HepG2 (cell line): ENCODE results near the gene APOC4. TPM values are rescaled to one million over a fixed set of nuclear protein-coding genes. Genes with fewer than 3 reads are reported as not detected.
"Not testable (repeated sequence)": the region's sequence is repeated elsewhere in the genome, so short reads cannot be mapped to it uniquely, and the experiment has no call there.

Experiments used
- ATF7 ChIP-seq, 2 experiments: fragments of 450-650 bp in 1 of 2; sonication (generic) in 1 of 2; formaldehyde crosslinking in 1 of 2; IDR thresholded peaks; 2 replicates each; pipeline versions ENCODE4 v1.4.0 to v1.6.1; 2016 to 2020; ENCODE audit warnings: antibody characterized with exemption in 1 of 2, mild to moderate bottlenecking in 1 of 2, missing genetic modification reagents in 1 of 2
- DNMT1 ChIP-seq: sonication (generic); formaldehyde crosslinking; IDR thresholded peaks from 2 replicates; pipeline ENCODE4 v1.5.1; 2020; ENCODE audit warnings: mild to moderate bottlenecking, missing genetic modification reagents
- DR1 ChIP-seq: sonication (generic); formaldehyde crosslinking; IDR thresholded peaks from 2 replicates; pipeline ENCODE4 v1.8.0; 2021; ENCODE audit warnings: mild to moderate bottlenecking, missing genetic modification reagents, inconsistent platforms
- EEA1 ChIP-seq: sonication (generic); formaldehyde crosslinking; IDR thresholded peaks from 2 replicates; pipeline ENCODE4 v1.5.1; 2020; ENCODE audit warnings: mild to moderate bottlenecking, missing genetic modification reagents, borderline replicate concordance
- GATA4 ChIP-seq: sonication (generic); IDR thresholded peaks from 2 replicates; pipeline ENCODE4 v1.6.1; 2016; ENCODE audit warnings: antibody characterized with exemption, low read depth, borderline replicate concordance
- HNRNPL ChIP-seq: fragments of 200-400 bp; formaldehyde crosslinking; IDR thresholded peaks from 2 replicates; pipeline ENCODE4 v1.6.1; 2017; ENCODE audit warnings: mild to moderate bottlenecking, low read depth, low read length
- MED1 ChIP-seq: sonication (generic); formaldehyde crosslinking; IDR thresholded peaks from 2 replicates; pipeline ENCODE4 v1.4.0; 2020; ENCODE audit warnings: missing genetic modification reagents
- MEF2D ChIP-seq: sonication (generic); formaldehyde crosslinking; IDR thresholded peaks from 2 replicates; pipeline ENCODE4 v1.5.1; 2020; ENCODE audit warnings: mild to moderate bottlenecking, missing genetic modification reagents
- MIER3 ChIP-seq: IDR thresholded peaks from 2 replicates; pipeline ENCODE4 v1.6.1; 2016; ENCODE audit warnings: missing compliant biosample characterization, borderline replicate concordance
- MYC ChIP-seq: sonication (generic); formaldehyde crosslinking; IDR thresholded peaks from 2 replicates; pipeline ENCODE4 v1.9.0; 2021; ENCODE audit warnings: missing genetic modification reagents, borderline replicate concordance
- NONO ChIP-seq, 2 experiments: fragments of 450-650 bp in 1 of 2; sonication (generic) in 1 of 2; formaldehyde crosslinking in 1 of 2; IDR thresholded peaks in 1 of 2; conservative IDR thresholded peaks in 1 of 2; 2 replicates each; pipeline versions ENCODE4 v1.6.1 to v1.8.0; 2017 to 2022; ENCODE audit warnings: mild to moderate bottlenecking in 1 of 2, missing genetic modification reagents in 1 of 2, moderate library complexity in 1 of 2
- THAP11 ChIP-seq: IDR thresholded peaks from 2 replicates; pipeline ENCODE4 v1.6.1; 2016; ENCODE audit warnings: missing biosample characterization, missing genetic modification reagents
- ZNF790 ChIP-seq: sonication (generic); formaldehyde crosslinking; IDR thresholded peaks from 2 replicates; pipeline ENCODE4 v1.8.0; 2022; ENCODE audit warnings: missing genetic modification reagents, mild to moderate bottlenecking, borderline replicate concordance
- polyA plus RNA-seq, 8 experiments: library from polyadenylated mRNA; depleted of rRNA in 3 of 8; stranded (reverse) in 7 of 8; unstranded in 1 of 8; fragments of >200 nt; fragmentation: Illumina TruSeq in 4 of 8; extraction: Trizol in 4 of 8; gene quantifications; 2 replicates each; pipeline versions ENCODE4 v1.2.1 to v1.2.3, GENCODE V29; 2011 to 2016; ENCODE audit warnings: low read depth in 4 of 8, missing spikeins in 1 of 8, mixed read lengths in 1 of 8; ENCODE audit not compliant: insufficient read depth in 1 of 8
- total RNA-seq, 5 experiments: library from RNA; depleted of rRNA; stranded (reverse); fragments of >200 nt; fragmentation: Illumina TruSeq; extraction: Trizol; gene quantifications; 2 replicates each; pipeline ENCODE4 v1.2.3, GENCODE V29; 2016; ENCODE audit warnings: low read depth in 1 of 5
- TF ChIP-seq, protein P1 (sequence below): sonication (generic); formaldehyde crosslinking; IDR thresholded peaks from 2 replicates; pipeline ENCODE4 v1.5.1; 2020; ENCODE audit warnings: mild to moderate bottlenecking, missing genetic modification reagents, moderate library complexity
- TF ChIP-seq, protein P2 (sequence below): sonication (generic); formaldehyde crosslinking; IDR thresholded peaks from 2 replicates; pipeline ENCODE4 v1.4.0; 2020; ENCODE audit warnings: missing genetic modification reagents, borderline replicate concordance
- TF ChIP-seq, protein P3 (sequence below): sonication (generic); formaldehyde crosslinking; IDR thresholded peaks from 2 replicates; pipeline ENCODE4 v1.9.0; 2022; ENCODE audit warnings: missing genetic modification reagents, mild to moderate bottlenecking, borderline replicate concordance
- TF ChIP-seq, protein P4 (sequence below): sonication (generic); formaldehyde crosslinking; IDR thresholded peaks from 2 replicates; pipeline ENCODE4 v1.4.0; 2020; ENCODE audit warnings: missing genetic modification reagents, borderline replicate concordance

The APOC4 gene
- total and polyA plus RNA-seq, 2 of the 13 experiments (the other 11 are each of a cell fraction or from before 2014, with no cell fraction given) = 0.46 TPM; not detected in 1

DNA sequence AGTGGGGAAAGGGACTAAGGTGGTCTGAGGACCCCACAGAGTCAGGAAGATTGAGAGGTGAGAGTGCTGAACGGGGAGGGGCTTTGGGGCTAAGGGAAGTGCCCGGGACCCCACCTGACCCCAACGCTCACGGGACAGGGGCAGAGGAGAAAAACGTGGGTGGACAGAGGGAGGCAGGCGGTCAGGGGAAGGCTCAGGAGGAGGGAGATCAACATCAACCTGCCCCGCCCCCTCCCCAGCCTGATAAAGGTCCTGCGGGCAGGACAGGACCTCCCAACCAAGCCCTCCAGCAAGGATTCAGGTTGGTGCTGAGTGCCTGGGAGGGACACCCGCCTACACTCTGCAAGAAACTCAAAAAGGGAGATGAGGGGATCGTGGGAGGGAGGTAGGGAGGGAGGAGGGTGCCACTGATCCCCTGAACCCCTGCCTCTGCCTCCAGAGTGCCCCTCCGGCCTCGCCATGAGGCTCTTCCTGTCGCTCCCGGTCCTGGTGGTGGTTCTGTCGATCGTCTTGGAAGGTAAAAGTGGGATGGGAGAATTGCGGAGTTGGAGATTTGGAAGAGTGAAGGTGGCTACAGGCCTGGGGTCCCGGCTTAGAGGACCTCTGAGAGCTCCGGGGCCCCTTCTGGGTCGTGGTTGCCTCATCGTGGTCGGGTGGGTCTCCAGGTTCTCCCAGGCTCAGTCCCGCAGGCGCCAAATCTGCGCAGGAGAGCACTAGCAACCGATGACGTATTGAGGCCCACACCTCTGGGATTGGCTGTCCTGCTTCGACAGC, 27.4 kb upstream of the APOC4 start, which contains the start of gene APOC1 (continued):
- TF ChIP-seq, protein P1, sequence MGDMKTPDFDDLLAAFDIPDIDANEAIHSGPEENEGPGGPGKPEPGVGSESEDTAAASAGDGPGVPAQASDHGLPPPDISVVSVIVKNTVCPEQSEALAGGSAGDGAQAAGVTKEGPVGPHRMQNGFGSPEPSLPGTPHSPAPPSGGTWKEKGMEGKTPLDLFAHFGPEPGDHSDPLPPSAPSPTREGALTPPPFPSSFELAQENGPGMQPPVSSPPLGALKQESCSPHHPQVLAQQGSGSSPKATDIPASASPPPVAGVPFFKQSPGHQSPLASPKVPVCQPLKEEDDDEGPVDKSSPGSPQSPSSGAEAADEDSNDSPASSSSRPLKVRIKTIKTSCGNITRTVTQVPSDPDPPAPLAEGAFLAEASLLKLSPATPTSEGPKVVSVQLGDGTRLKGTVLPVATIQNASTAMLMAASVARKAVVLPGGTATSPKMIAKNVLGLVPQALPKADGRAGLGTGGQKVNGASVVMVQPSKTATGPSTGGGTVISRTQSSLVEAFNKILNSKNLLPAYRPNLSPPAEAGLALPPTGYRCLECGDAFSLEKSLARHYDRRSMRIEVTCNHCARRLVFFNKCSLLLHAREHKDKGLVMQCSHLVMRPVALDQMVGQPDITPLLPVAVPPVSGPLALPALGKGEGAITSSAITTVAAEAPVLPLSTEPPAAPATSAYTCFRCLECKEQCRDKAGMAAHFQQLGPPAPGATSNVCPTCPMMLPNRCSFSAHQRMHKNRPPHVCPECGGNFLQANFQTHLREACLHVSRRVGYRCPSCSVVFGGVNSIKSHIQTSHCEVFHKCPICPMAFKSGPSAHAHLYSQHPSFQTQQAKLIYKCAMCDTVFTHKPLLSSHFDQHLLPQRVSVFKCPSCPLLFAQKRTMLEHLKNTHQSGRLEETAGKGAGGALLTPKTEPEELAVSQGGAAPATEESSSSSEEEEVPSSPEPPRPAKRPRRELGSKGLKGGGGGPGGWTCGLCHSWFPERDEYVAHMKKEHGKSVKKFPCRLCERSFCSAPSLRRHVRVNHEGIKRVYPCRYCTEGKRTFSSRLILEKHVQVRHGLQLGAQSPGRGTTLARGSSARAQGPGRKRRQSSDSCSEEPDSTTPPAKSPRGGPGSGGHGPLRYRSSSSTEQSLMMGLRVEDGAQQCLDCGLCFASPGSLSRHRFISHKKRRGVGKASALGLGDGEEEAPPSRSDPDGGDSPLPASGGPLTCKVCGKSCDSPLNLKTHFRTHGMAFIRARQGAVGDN (CRISPR knock-in tag) = peak; percentile 89
- peak; percentile 55; the same call in 1 of the 2 replicates for TF ChIP-seq GATA4
- TF ChIP-seq MEF2D (CRISPR knock-in tag) = peak; percentile 25; the same call in 1 of the 2 replicates
- TF ChIP-seq DNMT1 (CRISPR knock-in tag) = 0 out of 2 replicates have a peak, but pooled peaks have one; percentile 41
- TF ChIP-seq, protein P2, sequence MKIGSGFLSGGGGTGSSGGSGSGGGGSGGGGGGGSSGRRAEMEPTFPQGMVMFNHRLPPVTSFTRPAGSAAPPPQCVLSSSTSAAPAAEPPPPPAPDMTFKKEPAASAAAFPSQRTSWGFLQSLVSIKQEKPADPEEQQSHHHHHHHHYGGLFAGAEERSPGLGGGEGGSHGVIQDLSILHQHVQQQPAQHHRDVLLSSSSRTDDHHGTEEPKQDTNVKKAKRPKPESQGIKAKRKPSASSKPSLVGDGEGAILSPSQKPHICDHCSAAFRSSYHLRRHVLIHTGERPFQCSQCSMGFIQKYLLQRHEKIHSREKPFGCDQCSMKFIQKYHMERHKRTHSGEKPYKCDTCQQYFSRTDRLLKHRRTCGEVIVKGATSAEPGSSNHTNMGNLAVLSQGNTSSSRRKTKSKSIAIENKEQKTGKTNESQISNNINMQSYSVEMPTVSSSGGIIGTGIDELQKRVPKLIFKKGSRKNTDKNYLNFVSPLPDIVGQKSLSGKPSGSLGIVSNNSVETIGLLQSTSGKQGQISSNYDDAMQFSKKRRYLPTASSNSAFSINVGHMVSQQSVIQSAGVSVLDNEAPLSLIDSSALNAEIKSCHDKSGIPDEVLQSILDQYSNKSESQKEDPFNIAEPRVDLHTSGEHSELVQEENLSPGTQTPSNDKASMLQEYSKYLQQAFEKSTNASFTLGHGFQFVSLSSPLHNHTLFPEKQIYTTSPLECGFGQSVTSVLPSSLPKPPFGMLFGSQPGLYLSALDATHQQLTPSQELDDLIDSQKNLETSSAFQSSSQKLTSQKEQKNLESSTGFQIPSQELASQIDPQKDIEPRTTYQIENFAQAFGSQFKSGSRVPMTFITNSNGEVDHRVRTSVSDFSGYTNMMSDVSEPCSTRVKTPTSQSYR (CRISPR knock-in tag) = 0 out of 2 replicates have a peak, but pooled peaks have one; percentile 42
- TF ChIP-seq, protein P3, sequence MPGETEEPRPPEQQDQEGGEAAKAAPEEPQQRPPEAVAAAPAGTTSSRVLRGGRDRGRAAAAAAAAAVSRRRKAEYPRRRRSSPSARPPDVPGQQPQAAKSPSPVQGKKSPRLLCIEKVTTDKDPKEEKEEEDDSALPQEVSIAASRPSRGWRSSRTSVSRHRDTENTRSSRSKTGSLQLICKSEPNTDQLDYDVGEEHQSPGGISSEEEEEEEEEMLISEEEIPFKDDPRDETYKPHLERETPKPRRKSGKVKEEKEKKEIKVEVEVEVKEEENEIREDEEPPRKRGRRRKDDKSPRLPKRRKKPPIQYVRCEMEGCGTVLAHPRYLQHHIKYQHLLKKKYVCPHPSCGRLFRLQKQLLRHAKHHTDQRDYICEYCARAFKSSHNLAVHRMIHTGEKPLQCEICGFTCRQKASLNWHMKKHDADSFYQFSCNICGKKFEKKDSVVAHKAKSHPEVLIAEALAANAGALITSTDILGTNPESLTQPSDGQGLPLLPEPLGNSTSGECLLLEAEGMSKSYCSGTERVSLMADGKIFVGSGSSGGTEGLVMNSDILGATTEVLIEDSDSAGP (CRISPR knock-in tag) = peak; percentile 44; the same call in 1 of the 2 replicates
- peak; percentile 95 for TF ChIP-seq DR1 (CRISPR knock-in tag)
- TF ChIP-seq ZNF790 (CRISPR knock-in tag) = peak; percentile 76; the same call in 1 of the 2 replicates
- TF ChIP-seq, protein P4, sequence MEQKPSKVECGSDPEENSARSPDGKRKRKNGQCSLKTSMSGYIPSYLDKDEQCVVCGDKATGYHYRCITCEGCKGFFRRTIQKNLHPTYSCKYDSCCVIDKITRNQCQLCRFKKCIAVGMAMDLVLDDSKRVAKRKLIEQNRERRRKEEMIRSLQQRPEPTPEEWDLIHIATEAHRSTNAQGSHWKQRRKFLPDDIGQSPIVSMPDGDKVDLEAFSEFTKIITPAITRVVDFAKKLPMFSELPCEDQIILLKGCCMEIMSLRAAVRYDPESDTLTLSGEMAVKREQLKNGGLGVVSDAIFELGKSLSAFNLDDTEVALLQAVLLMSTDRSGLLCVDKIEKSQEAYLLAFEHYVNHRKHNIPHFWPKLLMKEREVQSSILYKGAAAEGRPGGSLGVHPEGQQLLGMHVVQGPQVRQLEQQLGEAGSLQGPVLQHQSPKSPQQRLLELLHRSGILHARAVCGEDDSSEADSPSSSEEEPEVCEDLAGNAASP = peak; percentile 57; the same call in 1 of the 2 replicates
- 0 out of 2 replicates have a peak, but pooled peaks have one; percentile 61 for TF ChIP-seq EEA1 (CRISPR knock-in tag)
- not testable (repeated sequence) for TF ChIP-seq NONO (IDR thresholded peaks at IDR 0.05); ATF7 (CRISPR knock-in tag; IDR thresholded peaks at IDR 0.05)
- peak; percentile 46; the same call in 1 of the 2 replicates for TF ChIP-seq NONO (CRISPR knock-in tag; conservative IDR thresholded peaks at IDR 0.05)
- TF ChIP-seq MIER3 (CRISPR knock-in tag) = peak; percentile 29; the same call in 1 of the 2 replicates
- TF ChIP-seq MYC = peak; percentile 51
- peak; percentile 64 for TF ChIP-seq ATF7 (IDR thresholded peaks at IDR 0.05)
- TF ChIP-seq HNRNPL = peak; percentile 78
- TF ChIP-seq MED1 (CRISPR knock-in tag) = peak; percentile 18
- TF ChIP-seq THAP11 (CRISPR knock-in tag) = peak; percentile 42; the same call in 1 of the 2 replicates
